DND-41 (cell line): Measurements from ENCODE around the gene GDI2.

Source experiments
- CTCF ChIP-seq: IDR thresholded peaks from 2 replicates; pipeline ENCODE4 v1.5.1; 2012; ENCODE audit warnings: borderline replicate concordance, low read length, moderate library complexity, mild to moderate bottlenecking; ENCODE audit not compliant: poor library complexity, severe bottlenecking; ENCODE audit errors: extremely low read depth
- EZH2 ChIP-seq: IDR thresholded peaks from 3 replicates; pipeline ENCODE4 v1.6.1; 2012; ENCODE audit warnings: borderline replicate concordance, low read depth, mild to moderate bottlenecking, moderate library complexity, low read length, inconsistent platforms; ENCODE audit not compliant: severe bottlenecking

GRCh38 chr10:5743736-5744135 lies 69.5 kb downstream of the GDI2 start:
- TF ChIP-seq CTCF = no peak
- TF ChIP-seq EZH2 = no peak
